Mesothelial cell of epicardium (in vitro differentiated cells): ENCODE results near the gene CBY3. TPM values are rescaled to one million over a fixed set of nuclear protein-coding genes. Genes with fewer than 3 reads are reported as not detected.

Experiments
- DNase-seq, 2 experiments: peaks; one replicate each; pipeline ENCODE4 v3.0.0; 2021; ENCODE audit warnings: low spot score in 2 of 2; ENCODE audit not compliant: unreplicated experiment in 2 of 2
- H3K27ac Mint-ChIP-seq: 2 replicates; pipeline ENCODE4 v1.8.0; 2021; ENCODE audit warnings: mixed read lengths
- H3K27me3 Mint-ChIP-seq: 2 replicates; pipeline ENCODE4 v1.8.0; 2021; ENCODE audit warnings: low read depth, mixed read lengths
- H3K36me3 Mint-ChIP-seq: 2 replicates; pipeline ENCODE4 v1.8.0; 2021; ENCODE audit warnings: mixed read lengths
- H3K4me1 Mint-ChIP-seq: 2 replicates; pipeline ENCODE4 v1.8.0; 2021; ENCODE audit warnings: mixed read lengths
- H3K4me3 Mint-ChIP-seq: 2 replicates; pipeline ENCODE4 v1.8.0; 2021; ENCODE audit warnings: mild to moderate bottlenecking, moderate library complexity, mixed read lengths
- H3K9me3 Mint-ChIP-seq: 2 replicates; pipeline ENCODE4 v1.8.0; 2021; ENCODE audit warnings: mixed read lengths
- CTCF ChIP-seq: fragments of 200-600 bp; sonication (generic); IDR thresholded peaks from one replicate; pipeline ENCODE4 v1.5.0; 2021; ENCODE audit warnings: antibody characterized with exemption; ENCODE audit not compliant: unreplicated experiment
- total RNA-seq: library from RNA; stranded (reverse); gene quantifications from 3 replicates; pipeline ENCODE4 v1.2.1, GENCODE V29; 2021

The CBY3 gene
- total RNA-seq, 1 donor from 2014 or later, result not detected

GRCh38 chr5:179724163-179724562 is 43.3 kb upstream of the CBY3 start:
- DNase-seq, result no peak
- Mint-ChIP-seq H3K27ac (no peak overlapping the region), H3K27me3 (no peaks in the 10 kb centered on the region), H3K36me3 (peaks cover 45% of the 10 kb centered on the region), H3K4me3 (no peak overlapping the region), H3K4me1 (no peaks in the 10 kb centered on the region), H3K9me3 (no peaks in the 10 kb centered on the region)
- no peak for TF ChIP-seq CTCF

DNA sequence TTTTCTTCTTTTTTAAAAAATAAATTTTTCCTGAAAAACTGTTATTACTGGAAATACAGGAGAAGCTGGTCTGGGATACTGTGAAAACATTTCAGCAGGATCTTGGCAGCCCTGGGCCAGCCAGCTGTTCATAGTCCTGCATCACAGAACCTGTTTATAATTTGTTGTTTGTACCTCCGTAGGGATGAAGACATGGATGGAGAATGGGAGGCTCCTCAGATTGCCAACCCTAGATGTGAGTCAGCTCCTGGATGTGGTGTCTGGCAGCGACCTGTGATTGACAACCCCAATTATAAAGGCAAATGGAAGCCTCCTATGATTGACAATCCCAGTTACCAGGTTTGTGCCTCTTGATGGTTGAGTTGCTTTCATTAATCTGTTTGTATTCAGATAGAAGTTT is 39.4 kb upstream of the CBY3 start:
- peaks cover 52% of the 10 kb centered on the region for H3K36me3 Mint-ChIP-seq

DNA sequence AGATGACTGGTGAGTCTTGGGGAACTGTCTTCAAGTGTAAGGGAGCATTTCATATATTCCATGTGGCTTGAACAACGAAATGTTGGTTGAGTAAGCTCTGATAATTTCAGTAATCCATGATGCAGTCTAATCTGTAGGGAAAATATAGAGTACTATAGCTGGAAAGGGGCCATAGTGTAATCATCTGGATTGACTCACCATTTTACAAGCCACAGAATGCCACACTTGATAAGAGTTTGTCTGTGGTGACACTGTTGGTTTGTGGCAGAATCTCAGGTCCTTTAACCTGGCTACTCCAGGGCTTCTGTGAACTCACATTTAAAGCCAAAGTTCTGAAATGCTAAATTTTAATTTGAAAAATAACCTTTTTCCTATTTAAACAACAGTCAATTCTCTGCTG is 35.5 kb upstream of the CBY3 start:
- no peaks in the 10 kb centered on the region for H3K4me1 Mint-ChIP-seq
- H3K27ac Mint-ChIP-seq, result no peak overlapping the region
- no peak for DNase-seq
- H3K36me3 Mint-ChIP-seq, result peaks cover 32% of the 10 kb centered on the region
- no peaks in the 10 kb centered on the region for H3K9me3 Mint-ChIP-seq
- H3K27me3 Mint-ChIP-seq, result no peaks in the 10 kb centered on the region
- no peak overlapping the region for H3K4me3 Mint-ChIP-seq
- TF ChIP-seq CTCF, result no peak

More for the DNA sequence above, 39.4 kb upstream of the CBY3 start:
- Mint-ChIP-seq H3K4me3 (no peak overlapping the region), H3K9me3 (no peaks in the 10 kb centered on the region), H3K27ac (no peak overlapping the region), H3K4me1 (no peaks in the 10 kb centered on the region), H3K27me3 (no peaks in the 10 kb centered on the region)
- TF ChIP-seq CTCF, result no peak
- DNase-seq, result no peak

- no peak for TF ChIP-seq CTCF
- no peaks in the 10 kb centered on the region for H3K9me3 Mint-ChIP-seq
- H3K4me1 Mint-ChIP-seq, result peaks cover 36% of the 10 kb centered on the region
- peak overlapping the region; percentile 99 for H3K27ac Mint-ChIP-seq
- peaks cover 14% of the 10 kb centered on the region for H3K36me3 Mint-ChIP-seq
- no peak for DNase-seq
- H3K27me3 Mint-ChIP-seq, result no peaks in the 10 kb centered on the region
- peak overlapping the region; percentile 97 for H3K4me3 Mint-ChIP-seq
Measured at GRCh38 chr5:179700401-179700918, 19.6 kb upstream of the CBY3 start.

DNA sequence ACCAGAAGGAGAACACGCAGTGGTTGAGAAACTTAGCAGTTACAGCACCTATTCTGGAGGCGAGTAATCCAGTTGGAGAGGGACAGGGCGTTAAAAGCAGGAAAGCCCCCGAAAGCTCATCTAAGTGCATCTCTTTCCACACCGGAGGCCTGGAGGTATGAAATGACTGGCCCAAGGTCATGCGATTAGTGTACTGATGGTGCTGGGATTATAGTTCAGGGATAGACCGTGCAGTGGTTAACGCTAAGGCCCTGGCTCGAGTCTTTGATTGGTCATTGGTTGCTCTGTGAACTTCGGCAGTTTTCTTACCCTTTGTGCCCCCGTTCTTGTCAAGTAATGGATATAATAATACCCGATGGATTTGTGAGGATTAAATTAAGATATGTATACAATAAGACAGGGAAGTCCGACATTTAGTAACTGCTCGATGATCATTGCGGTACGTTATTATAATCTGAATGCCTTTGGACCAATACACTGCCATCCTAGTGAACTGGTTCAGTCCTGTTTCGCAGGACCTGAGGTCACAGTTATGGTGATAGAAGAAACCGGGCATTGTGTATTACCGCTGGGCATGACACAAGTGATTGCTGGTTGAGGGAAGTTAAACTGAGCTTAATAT is 18.9 kb upstream of the CBY3 start:
- Mint-ChIP-seq H3K36me3 (peaks cover 13% of the 10 kb centered on the region), H3K27me3 (no peaks in the 10 kb centered on the region), H3K27ac (peak overlapping the region; percentile 99), H3K4me1 (peaks cover 33% of the 10 kb centered on the region), H3K9me3 (no peaks in the 10 kb centered on the region), H3K4me3 (peak overlapping the region; percentile 97)
- no peak for DNase-seq
- TF ChIP-seq CTCF, result no peak
